Activated gamma-delta T cell treated with anti-CD3 and anti-CD28 coated beads, Interleukin-2, amount 50 U/mL, for 16 hours (primary cell): ENCODE results near the gene VMO1.

Experiments used
- DNase-seq: peaks from one replicate; pipeline ENCODE4 v3.0.0-alpha.2; 2020; ENCODE audit warnings: low read depth

VMO1 gene

GRCh38 chr17:4759776-4760236 is 26.4 kb downstream of the VMO1 start:
- no peak for DNase-seq

- DNase-seq: no peak
These were observed 32.8 kb downstream of the VMO1 start for GRCh38 chr17:4753392-4753791.

GRCh38 chr17:4751932-4752331 is 34.2 kb downstream of the VMO1 start:
- no peak for DNase-seq

GRCh38 chr17:4750606-4751005 is 35.6 kb downstream of the VMO1 start:
- no peak for DNase-seq

- DNase-seq: no peak
These were observed 37.5 kb downstream of the VMO1 start for GRCh38 chr17:4748686-4749085.

- no peak for DNase-seq
These were observed 38.3 kb downstream of the VMO1 start for GRCh38 chr17:4747847-4748246.

- no peak for DNase-seq
These were observed 40.9 kb downstream of the VMO1 start for GRCh38 chr17:4744999-4745969.

GRCh38 chr17:4743898-4744297 is 42.3 kb downstream of the VMO1 start:
- no peak for DNase-seq

- DNase-seq: no peak
These were observed 42.9 kb downstream of the VMO1 start for GRCh38 chr17:4743216-4743615.

- no peak for DNase-seq
These were observed 43.5 kb downstream of the VMO1 start for GRCh38 chr17:4742629-4743028.

- DNase-seq: no peak
These were observed 44.0 kb downstream of the VMO1 start for GRCh38 chr17:4742133-4742532.

GRCh38 chr17:4741544-4741943 is 44.6 kb downstream of the VMO1 start:
- no peak for DNase-seq

GRCh38 chr17:4740584-4740983 is 45.6 kb downstream of the VMO1 start:
- DNase-seq: no peak

- DNase-seq: no peak
These were observed 46.2 kb downstream of the VMO1 start for GRCh38 chr17:4740025-4740351.

GRCh38 chr17:4739122-4740024 is 46.8 kb downstream of the VMO1 start, which contains the start of the genes CXCL16 and ZMYND15:
TSS of gene CXCL16 (minus strand) at chr17:4739928. CDS start at chr17:4739339, 589 bp downstream.
TSS of gene ZMYND15 (plus strand) at chr17:4739833. CDS start at chr17:4740549, 716 bp downstream.
- no peak for DNase-seq

- no peak for DNase-seq
These were observed 47.7 kb downstream of the VMO1 start for GRCh38 chr17:4738136-4739121.

- DNase-seq: no peak
These were observed 50.1 kb downstream of the VMO1 start for GRCh38 chr17:4735876-4736651.
